Endothelial cell of umbilical vein (primary cell): ENCODE measurements around the gene KIF21B. TPM values are rescaled to one million over a fixed set of nuclear protein-coding genes. Genes with fewer than 3 reads are reported as not detected.

Experiments used
- BruUV-seq: library from RNA; stranded (reverse); fragments of 400-500 nt; replicated peaks from 2 replicates; lab custom pipeline; 2021; lab: Mats Ljungman, UMichigan
- CTCF ChIA-PET: fragments of 300-600, 350-600 bp; sonication (Branson Sonifier 250); formaldehyde crosslinking; loops from one replicate; lab custom pipeline; 2021; ENCODE audit warnings: antibody characterized with exemption, inconsistent platforms; lab: Charles Lee
- POLR2A ChIA-PET: fragments of 300-600, 350-600 bp; sonication (Branson Sonifier 250); formaldehyde crosslinking; loops from one replicate; lab custom pipeline; 2021; ENCODE audit warnings: antibody characterized with exemption, inconsistent platforms; lab: Charles Lee
- DNase-seq: peaks from one replicate; pipeline ENCODE4 v3.0.0-alpha.2; 2011; ENCODE audit warnings: low read depth, low spot score
- FAIRE-seq: peaks from 2 replicates; lab custom pipeline; 2011; peaks lifted over from hg19 to GRCh38; lab: Jason Lieb, UNC
- H2AFZ ChIP-seq: 2 replicates; pipeline ENCODE4 v1.6.0; 2012; ENCODE audit warnings: low read depth, low read length, control low read depth, inconsistent platforms
- H3K27ac ChIP-seq: 2 replicates; pipeline ENCODE4 v1.5.1; 2011; ENCODE audit warnings: low read depth, mild to moderate bottlenecking, control low read depth, low read length, moderate library complexity; ENCODE audit not compliant: insufficient read depth
- H3K27me3 ChIP-seq, 2 experiments: 2 replicates each; pipeline versions ENCODE4 v1.6.0 to v1.6.1; 2011; ENCODE audit warnings: low read length in 2 of 2, mixed read lengths in 1 of 2; ENCODE audit not compliant: control insufficient read depth in 2 of 2, insufficient read depth in 2 of 2
- H3K36me3 ChIP-seq, 2 experiments: 2 replicates in 1 of 2; 3 replicates in 1 of 2; pipeline ENCODE4 v1.5.1; 2011; ENCODE audit warnings: low read length in 2 of 2, mild to moderate bottlenecking in 1 of 2, moderate library complexity in 1 of 2; ENCODE audit not compliant: control insufficient read depth in 2 of 2, insufficient read depth in 2 of 2; ENCODE audit errors: extremely low read depth in 1 of 2
- H3K4me1 ChIP-seq: 3 replicates; pipeline ENCODE4 v1.5.1; 2011; ENCODE audit warnings: mild to moderate bottlenecking, low read length; ENCODE audit not compliant: control insufficient read depth, insufficient read depth; ENCODE audit errors: extremely low read depth
- H3K4me2 ChIP-seq: 2 replicates; pipeline ENCODE4 v1.6.1; 2011; ENCODE audit warnings: low read length, control low read depth, mixed read lengths; ENCODE audit not compliant: insufficient read depth
- H3K4me3 ChIP-seq, 3 experiments: fragments of 200-600 bp in 1 of 3; sonication (generic), shearing (Covaris generic) in 1 of 3; replicated peaks in 1 of 3; 2 replicates each; pipeline ENCODE4 v1.5.1; 2011 to 2016; ENCODE audit warnings: control low read depth in 3 of 3, low read length in 3 of 3, mild to moderate bottlenecking in 2 of 3, inconsistent platforms in 1 of 3, low read depth in 1 of 3, moderate library complexity in 1 of 3; ENCODE audit not compliant: insufficient read depth in 1 of 3
- H3K79me2 ChIP-seq: 2 replicates; pipeline ENCODE4 v1.6.0; 2012; ENCODE audit warnings: low read length, inconsistent platforms; ENCODE audit not compliant: control insufficient read depth, insufficient read depth
- H3K9ac ChIP-seq: replicated peaks from 2 replicates; pipeline ENCODE3; 2011; ENCODE audit warnings: low read length, control low read depth; ENCODE audit not compliant: insufficient read depth; ENCODE audit errors: extremely low read depth
- H3K9me1 ChIP-seq: replicated peaks from 3 replicates; pipeline ENCODE4 v1.6.0; 2011; ENCODE audit warnings: mild to moderate bottlenecking, low read length; ENCODE audit not compliant: control insufficient read depth, insufficient read depth; ENCODE audit errors: extremely low read depth
- H3K9me3 ChIP-seq: replicated peaks from 2 replicates; pipeline ENCODE4 v1.5.1; 2012; ENCODE audit warnings: low read length, inconsistent platforms; ENCODE audit not compliant: control insufficient read depth, insufficient read depth
- H4K20me1 ChIP-seq: replicated peaks from 2 replicates; pipeline ENCODE3; 2011; ENCODE audit warnings: mild to moderate bottlenecking, low read length; ENCODE audit not compliant: control insufficient read depth, insufficient read depth; ENCODE audit errors: extremely low read depth
- EZH2 ChIP-seq: IDR thresholded peaks from 2 replicates; pipeline ENCODE4 v1.6.1; 2012; ENCODE audit warnings: borderline replicate concordance, low read depth, mild to moderate bottlenecking, moderate library complexity, low read length, inconsistent platforms; ENCODE audit not compliant: severe bottlenecking
- MYC ChIP-seq: IDR thresholded peaks from one replicate; pipeline ENCODE4 v1.6.1; 2011; ENCODE audit warnings: mild to moderate bottlenecking, low read depth, low read length
- POLR2AphosphoS5 ChIP-seq: IDR thresholded peaks from 2 replicates; pipeline ENCODE4 v1.6.1; 2012; ENCODE audit warnings: low read depth, mild to moderate bottlenecking, control low read depth, low read length, moderate library complexity; ENCODE audit not compliant: insufficient read depth
- dilution Hi-C: fragments of 300-500 bp; cut with MboI; formaldehyde crosslinking; loops from one replicate; pipeline ENCODE4 v1.15.0; 2019; ENCODE audit warnings: low sequenced_read_pairs; ENCODE audit not compliant: extremely low pct_ligation_motif_present
- intact Hi-C: fragments of 100-400 bp; cut with micrococcal nuclease; formaldehyde crosslinking; loops from one replicate; pipeline ENCODE4 v1.10.0; 2022
- polyA plus RNA-seq, 4 experiments: library from polyadenylated mRNA; depleted of rRNA in 3 of 4; stranded (reverse) in 3 of 4; unstranded in 1 of 4; fragments of >200 nt; gene quantifications; 2 replicates each; pipeline versions ENCODE4 v1.2.1 to v1.2.3, GENCODE V29; 2011 to 2012; ENCODE audit warnings: missing spikeins in 1 of 4
- total RNA-seq: library from RNA; stranded (reverse); gene quantifications from 2 replicates; pipeline ENCODE4 v1.2.3, GENCODE V29; 2021
- TF ChIP-seq, protein P1 (sequence below), 2 donors: IDR thresholded peaks; 1 replicate in 1 of 2; 2 replicates in 1 of 2; pipeline ENCODE4 v1.5.1; 2011; ENCODE audit warnings: low read length in 2 of 2, mild to moderate bottlenecking in 2 of 2, moderate library complexity in 2 of 2, control low read depth in 1 of 2, inconsistent platforms in 1 of 2, low read depth in 1 of 2; ENCODE audit not compliant: insufficient read depth in 1 of 2; ENCODE audit errors: extremely low read depth in 1 of 2
- TF ChIP-seq, protein P2 (sequence below): IDR thresholded peaks from 2 replicates; pipeline ENCODE4 v1.6.1; 2011; ENCODE audit not compliant: insufficient read depth, insufficient read length

The KIF21B gene
- total and polyA plus RNA-seq, 2 donors (not counting 3 experiments of a cell fraction or from before 2014, with no cell fraction given), result 1.9 to 4.4 TPM

DNA sequence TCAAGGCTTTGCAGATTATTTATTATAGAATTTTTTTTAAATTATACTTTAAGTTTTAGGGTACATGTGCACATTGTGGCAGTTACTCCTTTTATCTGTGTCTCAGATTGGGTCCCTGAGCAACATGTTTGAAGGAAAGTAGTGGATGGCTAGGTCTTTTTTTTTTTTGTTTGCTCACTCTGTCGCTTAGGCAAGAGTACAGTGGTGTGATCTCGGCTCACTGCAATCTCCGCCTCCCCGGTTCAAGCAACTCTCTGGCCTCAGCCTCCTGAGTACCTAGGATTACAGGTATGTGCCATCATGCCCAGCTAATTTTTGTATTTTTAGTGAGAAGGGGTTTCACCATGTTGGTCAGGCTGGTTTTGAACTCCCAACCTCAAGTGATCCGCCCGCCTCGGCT lies 39.6 kb upstream of the KIF21B start:
- H3K9me1 ChIP-seq, result no peaks in the 10 kb centered on the region
- intact Hi-C loops (no loop called here), dilution Hi-C loops (no loop called here)
- no peaks in the 10 kb centered on the region for H3K36me3 ChIP-seq
- no peaks in the 10 kb centered on the region for H4K20me1 ChIP-seq
- DNase-seq (no peak), FAIRE-seq (no peak)
- ChIA-PET CTCF (interaction anchor here (1.1 kb wide), 1 partner anchor 91 kb away, joined by 3 read pairs; no protein-coding TSS in a partner anchor), POLR2A (no interaction called here)
- H3K4me3 ChIP-seq, result no peak overlapping the region
- H3K4me2 ChIP-seq, result no peak overlapping the region
- no TSS peak for BruUV-seq
- no peaks in the 10 kb centered on the region for H3K4me1 ChIP-seq
- H3K9me3 ChIP-seq, result no peaks in the 10 kb centered on the region
- peaks cover 2 to 15% of the 10 kb centered on the region in 2 experiments for H3K27me3 ChIP-seq
- no peak overlapping the region for H3K9ac ChIP-seq
- H2AFZ ChIP-seq, result no peak overlapping the region
- TF ChIP-seq POLR2AphosphoS5 (no peak), MYC (no peak), EZH2 (no peak)
- TF ChIP-seq, protein P1, sequence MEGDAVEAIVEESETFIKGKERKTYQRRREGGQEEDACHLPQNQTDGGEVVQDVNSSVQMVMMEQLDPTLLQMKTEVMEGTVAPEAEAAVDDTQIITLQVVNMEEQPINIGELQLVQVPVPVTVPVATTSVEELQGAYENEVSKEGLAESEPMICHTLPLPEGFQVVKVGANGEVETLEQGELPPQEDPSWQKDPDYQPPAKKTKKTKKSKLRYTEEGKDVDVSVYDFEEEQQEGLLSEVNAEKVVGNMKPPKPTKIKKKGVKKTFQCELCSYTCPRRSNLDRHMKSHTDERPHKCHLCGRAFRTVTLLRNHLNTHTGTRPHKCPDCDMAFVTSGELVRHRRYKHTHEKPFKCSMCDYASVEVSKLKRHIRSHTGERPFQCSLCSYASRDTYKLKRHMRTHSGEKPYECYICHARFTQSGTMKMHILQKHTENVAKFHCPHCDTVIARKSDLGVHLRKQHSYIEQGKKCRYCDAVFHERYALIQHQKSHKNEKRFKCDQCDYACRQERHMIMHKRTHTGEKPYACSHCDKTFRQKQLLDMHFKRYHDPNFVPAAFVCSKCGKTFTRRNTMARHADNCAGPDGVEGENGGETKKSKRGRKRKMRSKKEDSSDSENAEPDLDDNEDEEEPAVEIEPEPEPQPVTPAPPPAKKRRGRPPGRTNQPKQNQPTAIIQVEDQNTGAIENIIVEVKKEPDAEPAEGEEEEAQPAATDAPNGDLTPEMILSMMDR (IDR thresholded peaks at IDR 0.05; ENCODE audit: extremely low read depth in 1 of 2, insufficient read depth in 1 of 2, low read depth in 1 of 2, low read length in 2 of 2), result no peak
- TF ChIP-seq, protein P2, sequence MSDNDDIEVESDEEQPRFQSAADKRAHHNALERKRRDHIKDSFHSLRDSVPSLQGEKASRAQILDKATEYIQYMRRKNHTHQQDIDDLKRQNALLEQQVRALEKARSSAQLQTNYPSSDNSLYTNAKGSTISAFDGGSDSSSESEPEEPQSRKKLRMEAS, result no peak
- no peaks in the 10 kb centered on the region for H3K79me2 ChIP-seq
- no peak overlapping the region for H3K27ac ChIP-seq
